Fibroblast of lung (primary cell): ENCODE data around the gene PDE4D. TPM values are rescaled to one million over a fixed set of nuclear protein-coding genes. Genes with fewer than 3 reads are reported as not detected.

Experiments
- DNase-seq, 2 donors: peaks; one replicate each; pipeline versions ENCODE4 v3.0.0 to v3.0.0-alpha.2; 2010; ENCODE audit warnings: low read depth in 2 of 2
- H2AFZ ChIP-seq: 2 replicates; pipeline ENCODE4 v1.5.1; 2012; ENCODE audit warnings: low read length, control low read depth, inconsistent platforms
- H3K27ac ChIP-seq: 2 replicates; pipeline ENCODE4 v1.5.1; 2011; ENCODE audit warnings: low read length, control low read depth; ENCODE audit not compliant: insufficient read depth
- H3K27me3 ChIP-seq: 2 replicates; pipeline ENCODE4 v1.5.1; 2011; ENCODE audit warnings: mild to moderate bottlenecking, low read length; ENCODE audit not compliant: control insufficient read depth, insufficient read depth
- H3K36me3 ChIP-seq: 2 replicates; pipeline ENCODE4 v1.5.1; 2011; ENCODE audit warnings: low read length; ENCODE audit not compliant: control insufficient read depth, insufficient read depth
- H3K4me1 ChIP-seq: 2 replicates; pipeline ENCODE4 v1.5.1; 2011; ENCODE audit warnings: low read length; ENCODE audit not compliant: control insufficient read depth, insufficient read depth; ENCODE audit errors: extremely low read depth
- H3K4me2 ChIP-seq: 2 replicates; pipeline ENCODE4 v1.5.1; 2011; ENCODE audit warnings: low read length, control low read depth; ENCODE audit not compliant: insufficient read depth; ENCODE audit errors: extremely low read depth
- H3K4me3 ChIP-seq, 4 experiments: fragments of 200-600 bp in 1 of 4; sonication (generic) in 1 of 4; replicated peaks in 1 of 4; 2 replicates each; pipeline ENCODE4 v1.5.1; 2011 to 2016; ENCODE audit warnings: low read length in 4 of 4, low read depth in 3 of 4, mild to moderate bottlenecking in 3 of 4, control low read depth in 2 of 4, inconsistent platforms in 1 of 4, mixed read lengths in 1 of 4; ENCODE audit not compliant: insufficient read depth in 1 of 4; ENCODE audit errors: control extremely low read depth in 1 of 4
- H3K79me2 ChIP-seq: 2 replicates; pipeline ENCODE4 v1.5.1; 2012; ENCODE audit warnings: mild to moderate bottlenecking, low read length, inconsistent platforms; ENCODE audit not compliant: control insufficient read depth, insufficient read depth
- H3K9ac ChIP-seq: 2 replicates; pipeline ENCODE4 v1.5.1; 2011; ENCODE audit warnings: mild to moderate bottlenecking, low read length, control low read depth; ENCODE audit not compliant: insufficient read depth
- H3K9me3 ChIP-seq: 2 replicates; pipeline ENCODE4 v1.5.1; 2012; ENCODE audit warnings: low read depth, low read length; ENCODE audit not compliant: control insufficient read depth, insufficient read depth
- H4K20me1 ChIP-seq: 2 replicates; pipeline ENCODE4 v1.5.1; 2011; ENCODE audit warnings: low read length; ENCODE audit not compliant: control insufficient read depth, insufficient read depth; ENCODE audit errors: extremely low read depth
- CTCF ChIP-seq, 2 donors: IDR thresholded peaks in 1 of 2; conservative IDR thresholded peaks in 1 of 2; 1 replicate in 1 of 2; 2 replicates in 1 of 2; pipeline ENCODE4 v1.5.1; 2011 to 2012; ENCODE audit warnings: low read length in 2 of 2, control low read depth in 1 of 2, inconsistent platforms in 1 of 2, low read depth in 1 of 2, mild to moderate bottlenecking in 1 of 2
- EZH2 ChIP-seq: IDR thresholded peaks from 2 replicates; pipeline ENCODE4 v1.5.1; 2012; ENCODE audit warnings: low read length, control low read depth, mild to moderate bottlenecking; ENCODE audit errors: missing control alignments
- polyA plus RNA-seq, 2 donors: library from polyadenylated mRNA; depleted of rRNA in 1 of 2; stranded (reverse) in 1 of 2; unstranded in 1 of 2; fragments of >200 nt; gene quantifications; 2 replicates each; pipeline ENCODE4 v1.2.1, GENCODE V29; 2011 to 2012; ENCODE audit warnings: missing spikeins in 1 of 2
- total RNA-seq: library from RNA; depleted of rRNA; stranded (reverse); fragments of >200 nt; gene quantifications from 2 replicates; pipeline ENCODE4 v1.2.1, GENCODE V29; 2014

The PDE4D gene
- total and polyA plus RNA-seq, 2 donors (not counting 1 experiment from before 2014, with no cell fraction given), result 2.1 to 8.3 TPM

- TF ChIP-seq CTCF (conservative IDR thresholded peaks at IDR 0.05 in 1 of 2, IDR thresholded peaks at IDR 0.05 in 1 of 2; ENCODE audit: low read depth in 1 of 2, low read length in 2 of 2), result no peak
- no peak for TF ChIP-seq EZH2
These were observed 923.7 kb downstream of the PDE4D start for GRCh38 chr5:58969795-58970194.

GRCh38 chr5:58969253-58969652 is 924.3 kb downstream of the PDE4D start:
- no peaks in the 10 kb centered on the region for H4K20me1 ChIP-seq
- H3K36me3 ChIP-seq, result no peaks in the 10 kb centered on the region
- no peak overlapping the region for H2AFZ ChIP-seq
- DNase-seq, result no peak
- H3K27me3 ChIP-seq, result no peaks in the 10 kb centered on the region
- no peak overlapping the region for H3K4me2 ChIP-seq
- H3K4me3 ChIP-seq, result no peak overlapping the region
- no peaks in the 10 kb centered on the region for H3K4me1 ChIP-seq
- H3K9me3 ChIP-seq, result no peaks in the 10 kb centered on the region
- no peak overlapping the region for H3K9ac ChIP-seq
- no peak overlapping the region for H3K27ac ChIP-seq
- no peak for TF ChIP-seq EZH2
- no peaks in the 10 kb centered on the region for H3K79me2 ChIP-seq

More at GRCh38 chr5:58969795-58970194, 923.7 kb downstream of the PDE4D start:
- Histone ChIP-seq H2AFZ (no peak overlapping the region), H3K36me3 (no peaks in the 10 kb centered on the region), H3K4me1 (no peaks in the 10 kb centered on the region), H3K27me3 (no peaks in the 10 kb centered on the region), H3K4me3 (no peak overlapping the region), H3K9me3 (no peaks in the 10 kb centered on the region), H3K79me2 (no peaks in the 10 kb centered on the region), H3K4me2 (no peak overlapping the region), H4K20me1 (no peaks in the 10 kb centered on the region), H3K27ac (no peak overlapping the region), H3K9ac (no peak overlapping the region)
- DNase-seq, result no peak

- H3K4me2 ChIP-seq, result no peak overlapping the region
- H3K9ac ChIP-seq, result no peak overlapping the region
- H3K4me1 ChIP-seq, result no peaks in the 10 kb centered on the region
- no peaks in the 10 kb centered on the region for H3K36me3 ChIP-seq
- no peak overlapping the region for H3K27ac ChIP-seq
- TF ChIP-seq EZH2, result no peak
- TF ChIP-seq CTCF (conservative IDR thresholded peaks at IDR 0.05 in 1 of 2, IDR thresholded peaks at IDR 0.05 in 1 of 2; ENCODE audit: low read depth in 1 of 2, low read length in 2 of 2), result no peak
- no peak overlapping the region for H2AFZ ChIP-seq
- H3K9me3 ChIP-seq, result no peaks in the 10 kb centered on the region
- H3K79me2 ChIP-seq, result no peaks in the 10 kb centered on the region
- H3K27me3 ChIP-seq, result no peaks in the 10 kb centered on the region
- H3K4me3 ChIP-seq, result no peak overlapping the region
- DNase-seq, result no peak
- no peaks in the 10 kb centered on the region for H4K20me1 ChIP-seq
These were observed 925.2 kb downstream of the PDE4D start for GRCh38 chr5:58968350-58968749.
